Measurements from ENCODE around the gene ATG101. TPM values are rescaled to one million over a fixed set of nuclear protein-coding genes. Genes with fewer than 3 reads are reported as not detected.

Gene ATG101
- total and polyA plus RNA-seq, 2 of the 13 experiments (the other 11 are each of a cell fraction or from before 2014, with no cell fraction given): 58.2 to 67.7 TPM

GRCh38 chr12:52050758-52051541, 18.8 kb upstream of the ATG101 start, which contains the start of gene NR4A1 (continued):
- TF ChIP-seq ZNF687 (CRISPR knock-in tag; IDR thresholded peaks at IDR 0.05) (peak; percentile 88), ZNF589 (CRISPR knock-in tag; conservative IDR thresholded peaks at IDR 0.05) (no peak), PRDM10 (CRISPR knock-in tag; IDR thresholded peaks at IDR 0.05; ENCODE audit: low read depth) (no peak), MAF1 (CRISPR knock-in tag; IDR thresholded peaks at IDR 0.05; ENCODE audit: borderline replicate concordance) (no peak; the same call in 1 of the 2 replicates), ZNF530 (CRISPR knock-in tag; IDR thresholded peaks at IDR 0.05; ENCODE audit: low read depth) (no peak), PRDM15 (CRISPR knock-in tag; IDR thresholded peaks at IDR 0.05) (peak; percentile 29; the same call in 1 of the 2 replicates), CAMTA2 (CRISPR knock-in tag; IDR thresholded peaks at IDR 0.05; ENCODE audit: borderline replicate concordance) (peak; percentile 91), SIN3A (IDR thresholded peaks at IDR 0.05; ENCODE audit: borderline replicate concordance, low read depth, low read length) (peak; percentile 35; the same call in 1 of the 2 replicates), PBX3 (CRISPR knock-in tag; IDR thresholded peaks at IDR 0.05; ENCODE audit: borderline replicate concordance) (no peak), FOSL2 (CRISPR knock-in tag; IDR thresholded peaks at IDR 0.05) (peak; percentile 39; the same call in 1 of the 2 replicates), DNMT1 (CRISPR knock-in tag; IDR thresholded peaks at IDR 0.05) (0 out of 2 replicates have a peak, but pooled peaks have one; percentile 22), ZNF615 (CRISPR knock-in tag; IDR thresholded peaks at IDR 0.05; ENCODE audit: borderline replicate concordance) (no peak), SMARCE1 (IDR thresholded peaks at IDR 0.05; ENCODE audit: borderline replicate concordance) (no peak), REXO4 (CRISPR knock-in tag; IDR thresholded peaks at IDR 0.05; ENCODE audit: borderline replicate concordance) (no peak), ZEB1 (IDR thresholded peaks at IDR 0.05; ENCODE audit: insufficient replicate concordance, low read depth) (no peak)

Measured in HepG2 (cell line).